ENCODE results near the gene MMP1.
A peak's percentile ranks its signal among the peaks of the same experiment; 100 is the strongest.
"Not testable (repeated sequence)": the region's sequence is repeated elsewhere in the genome, so short reads cannot be mapped to it uniquely, and the experiment has no call there.

The MMP1 gene

DNA sequence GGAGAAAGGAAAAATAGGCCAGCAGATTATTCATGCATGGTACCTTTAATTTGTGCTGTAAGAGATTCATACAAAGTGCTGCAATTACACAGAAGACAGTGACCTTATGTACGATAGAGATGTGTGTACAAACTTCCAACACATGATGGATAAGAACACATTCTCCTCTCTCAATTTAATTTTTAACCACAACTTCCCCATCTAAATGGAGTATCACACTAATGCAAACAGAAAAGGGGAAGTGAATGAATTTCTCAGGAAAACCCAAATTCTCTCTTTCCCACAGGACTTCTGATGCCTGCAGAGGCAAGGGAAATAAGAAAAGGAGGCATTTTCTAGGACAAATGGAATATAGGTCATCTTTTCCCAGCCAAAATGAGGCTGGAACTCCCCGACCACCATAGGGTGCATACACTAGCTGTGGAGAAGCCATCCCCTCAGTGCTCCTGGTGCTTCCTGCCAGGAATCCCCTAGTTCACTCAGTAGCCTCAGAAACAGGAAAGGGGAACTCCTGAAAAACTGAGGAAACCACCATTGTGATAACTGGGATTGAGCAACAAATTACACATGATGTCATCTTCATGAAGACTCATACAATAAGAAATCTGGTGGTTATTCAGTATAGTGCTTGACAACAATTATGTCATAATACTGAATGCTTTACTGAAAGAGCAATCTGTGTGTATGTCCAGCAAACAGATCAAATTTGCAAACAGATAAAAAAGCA is 40.0 kb downstream of the MMP1 start:
- peak; percentile 72 for DNase-seq

- DNase-seq = no peak
Observed at GRCh38 chr11:102753267-102753666, 44.7 kb downstream of the MMP1 start.

DNA sequence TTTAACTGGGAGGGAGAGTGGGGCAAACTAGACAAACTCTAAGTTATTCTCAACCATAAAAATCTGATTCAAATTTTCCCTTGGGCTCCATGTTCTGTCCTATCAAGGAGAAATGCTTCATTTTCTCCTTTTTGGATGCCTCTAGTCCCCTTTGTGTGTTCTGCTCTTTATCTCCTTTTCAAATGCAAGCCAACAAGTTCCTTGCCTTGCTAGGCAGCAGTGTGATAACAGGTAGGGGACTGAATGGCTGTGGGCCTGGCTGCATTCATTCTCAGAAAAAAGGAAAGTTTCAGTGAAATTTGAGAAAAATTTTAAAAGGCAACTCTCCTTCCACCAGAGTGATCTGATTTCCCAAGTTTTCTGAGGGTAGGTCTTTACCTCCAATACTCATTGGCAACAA is 46.3 kb downstream of the MMP1 start:
- DNase-seq = no peak

GRCh38 chr11:102749101-102749722 is 48.7 kb downstream of the MMP1 start:
- no peak for DNase-seq

DNA sequence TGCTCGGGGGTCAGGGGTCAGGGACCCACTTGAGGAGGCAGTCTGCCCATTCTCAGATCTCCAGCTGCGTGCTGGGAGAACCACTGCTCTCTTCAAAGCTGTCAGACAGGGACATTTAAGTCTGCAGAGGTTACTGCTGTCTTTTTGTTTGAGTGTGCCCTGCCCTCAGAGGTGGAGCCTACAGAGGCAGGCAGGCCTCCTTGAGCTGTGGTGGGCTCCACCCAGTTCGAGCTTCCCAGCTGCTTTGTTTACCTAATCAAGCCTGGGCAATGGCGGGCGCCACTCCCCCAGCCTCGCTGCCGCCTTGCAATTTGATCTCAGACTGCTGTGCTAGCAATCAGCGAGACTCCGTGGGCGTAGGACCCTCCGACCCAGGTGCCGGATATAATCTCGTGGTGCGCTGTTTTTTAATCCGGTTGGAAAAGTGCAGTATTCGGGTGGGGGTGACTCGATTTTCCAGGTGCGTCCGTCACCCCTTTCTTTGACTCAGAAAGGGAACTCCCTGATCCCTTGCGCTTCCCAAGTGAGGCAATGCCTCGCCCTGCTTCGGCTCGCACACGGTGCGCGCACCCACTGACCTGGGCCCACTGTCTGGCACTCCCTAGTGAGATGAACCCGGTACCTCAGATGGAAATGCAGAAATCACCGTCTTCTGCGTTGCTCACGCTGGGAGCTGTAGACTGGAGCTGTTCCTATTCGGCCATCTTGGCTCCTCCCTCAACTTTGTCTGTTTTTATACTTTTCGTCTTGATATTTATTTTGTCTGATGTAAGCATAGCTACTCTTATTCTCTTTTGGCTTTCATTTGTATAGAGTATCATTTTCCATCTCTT is 51.0 kb downstream of the MMP1 start:
- not testable (repeated sequence) for DNase-seq

Measured in GF-D8 (cell line).